OCI-LY1 (cell line): ENCODE results near the gene CEP63.

Experiments
- EZH2 ChIP-seq: fragments of 200-600 bp; sonication (generic), shearing (Covaris generic); IDR thresholded peaks from 2 replicates; pipeline ENCODE4 v1.8.0; 2017; ENCODE audit warnings: borderline replicate concordance, mixed run types, mild to moderate bottlenecking, antibody characterized with exemption, low read length, moderate library complexity, mixed read lengths
- TF ChIP-seq, protein P1 (sequence below): fragments of 200-600 bp; sonication (generic), shearing (Covaris generic); IDR thresholded peaks from 2 replicates; pipeline ENCODE4 v1.5.1; 2017; ENCODE audit warnings: mild to moderate bottlenecking, antibody characterized with exemption, low read length, moderate library complexity, mixed read lengths

DNA sequence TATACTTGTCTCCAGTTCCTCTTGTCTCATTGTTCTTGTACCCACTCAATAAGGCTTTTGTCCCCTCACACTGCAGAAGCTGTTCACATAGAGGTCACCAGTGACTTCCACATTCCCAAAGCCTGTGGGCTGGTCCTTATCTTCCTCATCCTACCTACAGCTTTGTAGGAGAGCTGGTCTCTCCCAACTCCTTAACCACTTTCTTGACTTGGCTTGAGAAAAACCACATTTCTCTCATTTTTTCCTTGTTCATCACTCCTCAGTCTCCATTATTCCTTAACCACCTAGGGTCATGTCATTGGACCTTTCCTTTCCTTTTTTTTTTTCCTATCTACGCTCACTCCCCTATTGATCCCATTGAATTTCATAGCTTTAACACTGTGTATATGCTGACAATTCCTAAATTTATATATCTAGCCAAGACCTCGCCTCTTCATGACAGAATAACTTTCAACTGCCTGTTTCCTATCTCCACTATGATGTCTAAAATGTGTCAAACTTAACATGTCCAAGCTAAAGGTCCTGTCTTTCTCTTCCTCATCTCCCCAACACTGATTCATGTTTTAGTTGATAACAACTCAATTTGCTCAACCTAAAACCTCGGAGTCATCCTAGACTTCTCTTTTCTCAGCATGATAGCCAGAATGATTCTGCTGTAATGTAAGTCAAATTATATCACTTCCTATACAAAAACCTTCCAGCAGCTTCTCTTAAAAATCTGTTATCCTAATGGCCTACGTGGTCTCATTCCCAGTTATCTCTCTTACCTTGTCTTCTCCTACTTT is 49.5 kb downstream of the CEP63 start:
- TF ChIP-seq EZH2: no peak
- TF ChIP-seq, protein P1, sequence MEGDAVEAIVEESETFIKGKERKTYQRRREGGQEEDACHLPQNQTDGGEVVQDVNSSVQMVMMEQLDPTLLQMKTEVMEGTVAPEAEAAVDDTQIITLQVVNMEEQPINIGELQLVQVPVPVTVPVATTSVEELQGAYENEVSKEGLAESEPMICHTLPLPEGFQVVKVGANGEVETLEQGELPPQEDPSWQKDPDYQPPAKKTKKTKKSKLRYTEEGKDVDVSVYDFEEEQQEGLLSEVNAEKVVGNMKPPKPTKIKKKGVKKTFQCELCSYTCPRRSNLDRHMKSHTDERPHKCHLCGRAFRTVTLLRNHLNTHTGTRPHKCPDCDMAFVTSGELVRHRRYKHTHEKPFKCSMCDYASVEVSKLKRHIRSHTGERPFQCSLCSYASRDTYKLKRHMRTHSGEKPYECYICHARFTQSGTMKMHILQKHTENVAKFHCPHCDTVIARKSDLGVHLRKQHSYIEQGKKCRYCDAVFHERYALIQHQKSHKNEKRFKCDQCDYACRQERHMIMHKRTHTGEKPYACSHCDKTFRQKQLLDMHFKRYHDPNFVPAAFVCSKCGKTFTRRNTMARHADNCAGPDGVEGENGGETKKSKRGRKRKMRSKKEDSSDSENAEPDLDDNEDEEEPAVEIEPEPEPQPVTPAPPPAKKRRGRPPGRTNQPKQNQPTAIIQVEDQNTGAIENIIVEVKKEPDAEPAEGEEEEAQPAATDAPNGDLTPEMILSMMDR: no peak
